H1 (cell line): Measurements from ENCODE around the gene CTIF. TPM values are rescaled to one million over a fixed set of nuclear protein-coding genes. Genes with fewer than 3 reads are reported as not detected.

Experiments used
- CTCF ChIA-PET: fragments of 300-600 bp; sonication (Branson Sonifier 250); formaldehyde crosslinking; loops from one replicate; lab custom pipeline; 2021; ENCODE audit not compliant: partially characterized antibody; lab: Charles Lee
- POLR2A ChIA-PET: fragments of 300-600 bp; sonication (Branson Sonifier 250); formaldehyde crosslinking; loops from one replicate; lab custom pipeline; 2021; ENCODE audit warnings: inconsistent platforms; ENCODE audit not compliant: partially characterized antibody; lab: Charles Lee
- DNase-seq, 2 experiments: peaks; one replicate each; pipeline versions ENCODE4 v3.0.0 to v3.0.0-alpha.2; 2010 to 2022; ENCODE audit warnings: low spot score in 2 of 2, low read depth in 1 of 2, mixed read lengths in 1 of 2
- FAIRE-seq: peaks from 2 replicates; lab custom pipeline; 2011; peaks lifted over from hg19 to GRCh38; lab: Jason Lieb, UNC
- H2AFZ ChIP-seq: 2 replicates; pipeline ENCODE4 v1.8.1; 2012; ENCODE audit warnings: low read length, inconsistent platforms
- H2AK5ac ChIP-seq: 2 replicates; pipeline ENCODE4 v1.6.1; 2013; ENCODE audit warnings: low read depth, low read length
- H2BK120ac ChIP-seq: replicated peaks from 2 replicates; pipeline ENCODE3; 2013; ENCODE audit warnings: low read depth, low read length, inconsistent platforms
- H2BK12ac ChIP-seq: 2 replicates; pipeline ENCODE4 v1.6.1; 2013; ENCODE audit warnings: low read depth, low read length
- H2BK15ac ChIP-seq: 2 replicates; pipeline ENCODE4 v1.6.1; 2013; ENCODE audit warnings: low read length
- H2BK20ac ChIP-seq: 2 replicates; pipeline ENCODE4 v1.6.1; 2013; ENCODE audit warnings: low read length
- H2BK5ac ChIP-seq: 2 replicates; pipeline ENCODE4 v1.6.1; 2013; ENCODE audit warnings: low read depth, low read length
- H3K14ac ChIP-seq: 2 replicates; pipeline ENCODE4 v1.6.1; 2013; ENCODE audit warnings: inconsistent platforms; ENCODE audit not compliant: insufficient read length
- H3K18ac ChIP-seq: 2 replicates; pipeline ENCODE4 v1.6.1; 2013; ENCODE audit warnings: low read length; ENCODE audit errors: extremely low read depth
- H3K23ac ChIP-seq: 2 replicates; pipeline ENCODE4 v1.6.1; 2013; ENCODE audit warnings: inconsistent platforms; ENCODE audit not compliant: insufficient read length
- H3K23me2 ChIP-seq: 2 replicates; pipeline ENCODE4 v1.6.1; 2013; ENCODE audit warnings: low read depth, low read length
- H3K27ac ChIP-seq: 2 replicates; pipeline ENCODE4 v1.6.1; 2011; ENCODE audit warnings: low read depth, low read length, inconsistent platforms
- H3K27me3 ChIP-seq, 4 experiments: replicated peaks in 1 of 4; 1 replicate in 1 of 4; 2 replicates in 3 of 4; pipeline versions ENCODE4 v1.6.1 to v1.8.1; 2011 to 2013; ENCODE audit warnings: low read length in 3 of 4, mild to moderate bottlenecking in 3 of 4, inconsistent platforms in 2 of 4, mixed read lengths in 2 of 4, moderate library complexity in 1 of 4; ENCODE audit not compliant: control insufficient read depth in 3 of 4, insufficient read depth in 3 of 4; ENCODE audit errors: extremely low read depth in 1 of 4
- H3K36me3 ChIP-seq, 4 experiments: 2 replicates each; pipeline versions ENCODE4 v1.6.1 to v1.8.1; 2011 to 2013; ENCODE audit warnings: mild to moderate bottlenecking in 4 of 4, low read length in 3 of 4, moderate library complexity in 2 of 4, control low read depth in 1 of 4, inconsistent platforms in 1 of 4; ENCODE audit not compliant: insufficient read depth in 4 of 4, control insufficient read depth in 2 of 4
- H3K4ac ChIP-seq: replicated peaks from 2 replicates; pipeline ENCODE3; 2013; ENCODE audit warnings: low read length, low read depth, mixed read lengths, inconsistent platforms; ENCODE audit not compliant: insufficient read length
- H3K4me1 ChIP-seq, 4 experiments: replicated peaks in 1 of 4; 1 replicate in 1 of 4; 2 replicates in 3 of 4; pipeline versions ENCODE4 v1.6.1 to v1.8.1; 2011 to 2013; ENCODE audit warnings: low read length in 3 of 4, inconsistent platforms in 2 of 4, mixed read lengths in 1 of 4; ENCODE audit not compliant: insufficient read depth in 4 of 4, control insufficient read depth in 3 of 4
- H3K4me2 ChIP-seq, 2 experiments: 2 replicates each; pipeline versions ENCODE4 v1.6.1 to v1.8.1; 2011 to 2013; ENCODE audit warnings: low read depth in 2 of 2, low read length in 2 of 2, control low read depth in 1 of 2, inconsistent platforms in 1 of 2, mild to moderate bottlenecking in 1 of 2; ENCODE audit not compliant: insufficient read depth in 1 of 2
- H3K4me3 ChIP-seq, 4 experiments: fragments of 200-600, 300-600 bp in 1 of 4; sonication (generic), shearing (Covaris generic), sonication (Bioruptor Twin) in 1 of 4; 2 replicates each; pipeline versions ENCODE4 v1.5.1 to v1.8.1; 2011 to 2016; ENCODE audit warnings: low read length in 4 of 4, low read depth in 3 of 4, control low read depth in 2 of 4, inconsistent platforms in 2 of 4, mild to moderate bottlenecking in 2 of 4, mixed read lengths in 1 of 4, moderate library complexity in 1 of 4; ENCODE audit not compliant: insufficient read depth in 2 of 4; ENCODE audit errors: extremely low read depth in 1 of 4
- H3K56ac ChIP-seq: replicated peaks from 2 replicates; pipeline ENCODE3; 2013; ENCODE audit warnings: low read depth, mild to moderate bottlenecking, mixed read lengths, low read length, inconsistent platforms; ENCODE audit not compliant: insufficient read length
- H3K79me1 ChIP-seq: 2 replicates; pipeline ENCODE4 v1.6.1; 2013; ENCODE audit warnings: low read depth, low read length, control low read depth
- H3K79me2 ChIP-seq, 2 experiments: 2 replicates each; pipeline versions ENCODE4 v1.6.1 to v1.8.1; 2012 to 2013; ENCODE audit warnings: low read length in 2 of 2, mild to moderate bottlenecking in 2 of 2, inconsistent platforms in 1 of 2; ENCODE audit not compliant: insufficient read depth in 2 of 2, control insufficient read depth in 1 of 2
- H3K9ac ChIP-seq, 4 experiments: replicated peaks in 1 of 4; 1 replicate in 1 of 4; 2 replicates in 3 of 4; pipeline versions ENCODE4 v1.6.1 to v1.8.1; 2011 to 2013; ENCODE audit warnings: low read depth in 3 of 4, low read length in 3 of 4, control low read depth in 2 of 4, mild to moderate bottlenecking in 2 of 4, moderate library complexity in 2 of 4, inconsistent platforms in 1 of 4; ENCODE audit errors: extremely low read depth in 1 of 4
- H3K9me3 ChIP-seq, 2 experiments: 2 replicates each; pipeline versions ENCODE4 v1.6.1 to v1.8.1; 2012 to 2013; ENCODE audit warnings: mild to moderate bottlenecking in 2 of 2, moderate library complexity in 2 of 2, control low read depth in 1 of 2, inconsistent platforms in 1 of 2, low read depth in 1 of 2, low read length in 1 of 2, mixed read lengths in 1 of 2; ENCODE audit not compliant: insufficient read depth in 2 of 2
- H4K20me1 ChIP-seq, 2 experiments: replicated peaks in 1 of 2; 2 replicates each; pipeline versions ENCODE3 to v1.8.1; 2011 to 2013; ENCODE audit warnings: inconsistent platforms in 2 of 2, low read length in 2 of 2, mild to moderate bottlenecking in 1 of 2; ENCODE audit not compliant: insufficient read depth in 2 of 2, control insufficient read depth in 1 of 2
- H4K5ac ChIP-seq: 2 replicates; pipeline ENCODE4 v1.6.1; 2013; ENCODE audit warnings: low read length, low read depth, mixed read lengths, inconsistent platforms; ENCODE audit not compliant: insufficient read length
- H4K8ac ChIP-seq: 2 replicates; pipeline ENCODE4 v1.8.0; 2013; ENCODE audit warnings: mild to moderate bottlenecking, moderate library complexity, low read length, inconsistent platforms; ENCODE audit not compliant: insufficient read depth; ENCODE audit errors: extremely low read depth
- H4K91ac ChIP-seq: replicated peaks from 2 replicates; pipeline ENCODE3; 2013; ENCODE audit warnings: low read length, mixed read lengths, inconsistent platforms; ENCODE audit not compliant: insufficient read length
- ATF3 ChIP-seq: IDR thresholded peaks from 2 replicates; pipeline ENCODE4 v1.6.1; 2011; ENCODE audit warnings: low read depth, mild to moderate bottlenecking, low read length; ENCODE audit not compliant: insufficient read depth
- CEBPB ChIP-seq: IDR thresholded peaks from 2 replicates; pipeline ENCODE4 v1.6.1; 2012; ENCODE audit warnings: low read depth, low read length
- CHD2 ChIP-seq: IDR thresholded peaks from 2 replicates; pipeline ENCODE4 v1.6.1; 2012; ENCODE audit warnings: low read length, improper control_type of control experiment
- CREB1 ChIP-seq: IDR thresholded peaks from 2 replicates; pipeline ENCODE4 v1.6.1; 2012; ENCODE audit warnings: inconsistent platforms
- NRF1 ChIP-seq: IDR thresholded peaks from 2 replicates; pipeline ENCODE4 v1.6.1; 2011; ENCODE audit warnings: mild to moderate bottlenecking, low read depth, low read length, improper control_type of control experiment
- POLR2A ChIP-seq, 2 experiments: IDR thresholded peaks; 1 replicate in 1 of 2; 2 replicates in 1 of 2; pipeline ENCODE4 v1.6.1; 2011; ENCODE audit warnings: low read depth in 2 of 2, low read length in 2 of 2, mild to moderate bottlenecking in 2 of 2; ENCODE audit errors: control extremely low read depth in 1 of 2
- RNF2 ChIP-seq: fragments of 200-900, 300-1000 bp; sonication (generic); IDR thresholded peaks from 2 replicates; pipeline ENCODE4 v1.7.1; 2016; ENCODE audit warnings: borderline replicate concordance, low read depth, mild to moderate bottlenecking, antibody characterized with exemption, low read length; ENCODE audit not compliant: poor library complexity, severe bottlenecking; ENCODE audit errors: missing control alignments
- SAP30 ChIP-seq: fragments of 300-600 bp; sonication (generic); IDR thresholded peaks from 2 replicates; pipeline ENCODE4 v1.7.1; 2012; ENCODE audit warnings: low read length, moderate library complexity, mild to moderate bottlenecking, inconsistent platforms; ENCODE audit not compliant: insufficient read depth, insufficient replicate concordance
- SP1 ChIP-seq: IDR thresholded peaks from 2 replicates; pipeline ENCODE4 v1.6.1; 2011; ENCODE audit warnings: low read depth, low read length
- TAF1 ChIP-seq: IDR thresholded peaks from 2 replicates; pipeline ENCODE4 v1.6.1; 2011; ENCODE audit warnings: mild to moderate bottlenecking, low read depth, low read length
- TEAD4 ChIP-seq: IDR thresholded peaks from 2 replicates; pipeline ENCODE4 v1.6.1; 2012; ENCODE audit warnings: low read depth, low read length, inconsistent platforms, mixed read lengths
- WGBS, 2 experiments: shearing (Covaris generic) in 1 of 2; methylation state at CpG; one replicate each; pipeline versions ENCODE4 v1.1.6 to v1.1.7; 2013 to 2015; ENCODE audit warnings: low lambda C conversion rate in 2 of 2, mixed read lengths in 2 of 2, inconsistent platforms in 1 of 2, low coverage in 1 of 2, missing lambda C conversion rate in 1 of 2; ENCODE audit not compliant: insufficient replicate concordance in 2 of 2, insufficient coverage in 1 of 2, insufficient read length in 1 of 2; ENCODE audit errors: extremely low coverage in 1 of 2, missing lambda C conversion rate in 1 of 2; 5-methylcytosine and 5-hydroxymethylcytosine counted together
- polyA plus RNA-seq, 7 experiments: library from polyadenylated mRNA; depleted of rRNA in 3 of 7; stranded (reverse) in 5 of 7; unstranded in 2 of 7; fragments of >200 nt in 5 of 7; fragments of 200-250 nt in 2 of 7; gene quantifications; 1 replicate in 5 of 7; 2 replicates in 1 of 7; 4 replicates in 1 of 7; pipeline versions ENCODE4 v1.2.1 to v1.2.3, GENCODE V29; 2011 to 2013; ENCODE audit warnings: missing spikeins in 2 of 7, mixed read lengths in 2 of 7
- total RNA-seq: library from RNA; stranded (reverse); fragmentation: NEBNext Ultra II Directional; extraction: Animal tissue kit (Norgen Biotek cat#: 25700); gene quantifications from 2 replicates; pipeline ENCODE4 v1.2.1, GENCODE V29; 2021
- TF ChIP-seq, protein P1 (sequence below): IDR thresholded peaks from 2 replicates; pipeline ENCODE4 v1.6.1; 2012; ENCODE audit warnings: inconsistent platforms

Gene CTIF
- total and polyA plus RNA-seq, 2 of the 8 experiments (the other 6 are each of a cell fraction or from before 2014, with no cell fraction given), result 9.0 to 17.8 TPM

DNA sequence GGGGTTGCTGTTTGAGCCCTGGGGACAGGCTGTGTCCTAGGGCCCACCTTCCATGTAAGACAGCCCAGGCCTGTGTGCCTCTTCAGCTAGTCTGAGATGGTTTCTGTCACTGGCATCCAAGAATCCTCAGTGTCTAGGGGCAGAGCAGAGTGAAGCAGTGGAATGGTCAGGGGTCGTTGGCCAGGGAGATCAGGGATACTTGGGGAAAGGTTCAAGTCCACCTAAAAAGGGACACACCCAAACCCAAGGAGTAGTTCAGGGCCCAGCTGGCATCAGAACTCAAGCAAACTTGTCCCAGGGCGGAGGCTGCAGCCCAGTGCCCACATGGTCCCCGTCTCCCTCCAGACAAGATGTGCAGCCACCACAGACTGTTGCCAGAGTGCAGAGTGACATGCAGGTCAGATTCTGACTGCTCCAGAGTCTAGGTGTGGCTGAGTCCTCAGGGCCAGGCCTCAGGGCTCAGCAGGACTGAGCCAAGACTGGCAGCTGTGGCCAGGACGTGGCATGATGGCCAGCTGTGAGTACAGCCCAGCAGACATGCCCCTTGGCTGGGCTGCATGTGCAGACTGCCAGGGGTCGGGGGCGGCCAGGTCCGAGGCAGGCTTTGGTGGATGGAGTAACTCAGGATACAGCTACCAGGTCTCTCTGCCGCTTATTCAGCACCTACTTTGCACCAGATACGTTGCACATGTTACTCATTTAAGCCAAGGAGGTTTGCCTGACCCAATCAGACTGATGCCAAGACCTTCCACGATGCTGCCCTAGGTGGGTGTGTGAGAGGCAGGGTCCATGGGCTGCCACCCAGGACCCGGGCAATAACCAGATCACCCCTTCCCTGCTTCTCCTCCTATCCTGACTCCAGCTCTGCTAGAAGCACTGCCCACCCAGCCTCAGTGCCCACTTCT is 265.4 kb downstream of the CTIF start:
- Histone ChIP-seq H2BK5ac (no peak overlapping the region), H3K14ac (no peak overlapping the region), H3K23me2 (no peaks in the 10 kb centered on the region), H3K36me3 (no peaks in the 10 kb centered on the region), H3K27ac (no peak overlapping the region), H2BK20ac (no peak overlapping the region), H3K56ac (no peak overlapping the region), H3K27me3 (no peaks in the 10 kb centered on the region; a peak in 1 of 7 replicates), H2BK120ac (no peak overlapping the region), H2BK12ac (no peak overlapping the region), H4K91ac (no peak overlapping the region), H2AK5ac (no peak overlapping the region; the same call in 1 of the 2 replicates), H4K5ac (no peak overlapping the region), H3K18ac (no peak overlapping the region), H4K8ac (no peak overlapping the region), H2BK15ac (no peak overlapping the region), H3K4ac (no peak overlapping the region), H3K4me1 (no peaks in the 10 kb centered on the region), H3K9ac (no peak overlapping the region), H3K79me2 (no peaks in the 10 kb centered on the region), H3K79me1 (no peaks in the 10 kb centered on the region), H4K20me1 (peaks cover 2 to 4% of the 10 kb centered on the region in 2 experiments), H3K4me2 (no peak overlapping the region), H3K9me3 (no peaks in the 10 kb centered on the region), H3K4me3 (no peak overlapping the region), H2AFZ (no peak overlapping the region), H3K23ac (no peak overlapping the region)
- ChIA-PET CTCF (interaction anchor here (1.3 to 1.7 kb wide), 3 partner anchors 12 to 109 kb away, joined by 3 to 4 read pairs (median 3); no protein-coding TSS in a partner anchor), POLR2A (no interaction called here)
- FAIRE-seq (no peak), DNase-seq (peak in 1 of 2 experiments; percentile 31)
- WGBS, 2 experiments, result 83% methylated on average over 11 of the region's 11 CpGs; no CpG with 5 or more reads in 1 of the 2 experiments
- TF ChIP-seq NRF1 (no peak), CREB1 (no peak), ATF3 (no peak), TAF1 (no peak), CHD2 (no peak), TEAD4 (no peak), SP1 (no peak), POLR2A (IDR thresholded peaks at IDR 0.05; ENCODE audit: control extremely low read depth in 1 of 2, low read depth in 2 of 2, low read length in 2 of 2) (no peak), SAP30 (no peak), CEBPB (no peak), RNF2 (no peak)
- TF ChIP-seq, protein P1, sequence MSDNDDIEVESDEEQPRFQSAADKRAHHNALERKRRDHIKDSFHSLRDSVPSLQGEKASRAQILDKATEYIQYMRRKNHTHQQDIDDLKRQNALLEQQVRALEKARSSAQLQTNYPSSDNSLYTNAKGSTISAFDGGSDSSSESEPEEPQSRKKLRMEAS, result no peak
